Measurements from ENCODE around the gene TULP3.
A peak's percentile ranks its signal among the peaks of the same experiment; 100 is the strongest.

The TULP3 gene

GRCh38 chr12:2877047-2877952 lies 13.4 kb upstream of the TULP3 start, which contains the start of the genes FOXM1 and RHNO1:
Gene FOXM1, minus strand, starts transcription at chr12:2877174. Its CDS starts 2,696 bp downstream, at chr12:2874478.
Gene RHNO1, plus strand, starts transcription at chr12:2877223. Its CDS starts 8,144 bp downstream, at chr12:2885367.
- DNase-seq (ENCODE audit: low read depth in 2 of 3, low spot score in 1 of 3), result peak; percentile 75 to 82 (median 81)

GRCh38 chr12:2877953-2878732 lies 12.5 kb upstream of the TULP3 start:
- DNase-seq (ENCODE audit: low read depth in 2 of 3, low spot score in 1 of 3), result peak in 1 of 3 donors; percentile 5

- DNase-seq (ENCODE audit: low read depth in 2 of 3, low spot score in 1 of 3), result no peak
These were observed 10.8 kb upstream of the TULP3 start for GRCh38 chr12:2879853-2880252.

GRCh38 chr12:2884810-2885209 lies 5.9 kb upstream of the TULP3 start:
- DNase-seq (ENCODE audit: low read depth in 2 of 3, low spot score in 1 of 3), result no peak

GRCh38 chr12:2886768-2887450 lies 3.8 kb upstream of the TULP3 start:
- no peak for DNase-seq (ENCODE audit: low read depth in 2 of 3, low spot score in 1 of 3)

- no peak for DNase-seq (ENCODE audit: low read depth in 2 of 3, low spot score in 1 of 3)
These were observed 697 bp upstream of the TULP3 start for GRCh38 chr12:2890001-2890387.

GRCh38 chr12:2891240-2892053 lies 756 bp downstream of the TULP3 start:
- DNase-seq (ENCODE audit: low read depth in 2 of 3, low spot score in 1 of 3), result peak in 1 of 3 donors; percentile 22

- no peak for DNase-seq (ENCODE audit: low read depth in 2 of 3, low spot score in 1 of 3)
These were observed 1.6 kb downstream of the TULP3 start for GRCh38 chr12:2892246-2892645.

GRCh38 chr12:2893007-2893406 lies 2.3 kb downstream of the TULP3 start:
- DNase-seq (ENCODE audit: low read depth in 2 of 3, low spot score in 1 of 3), result no peak

GRCh38 chr12:2895051-2895451 lies 4.4 kb downstream of the TULP3 start:
- DNase-seq (ENCODE audit: low read depth in 2 of 3, low spot score in 1 of 3), result no peak

- DNase-seq (ENCODE audit: low read depth in 2 of 3, low spot score in 1 of 3), result no peak
These were observed 4.8 kb downstream of the TULP3 start for GRCh38 chr12:2895511-2895910.

GRCh38 chr12:2897418-2897817 lies 6.7 kb downstream of the TULP3 start:
- DNase-seq (ENCODE audit: low read depth in 2 of 3, low spot score in 1 of 3), result no peak

GRCh38 chr12:2900642-2901041 lies 10.0 kb downstream of the TULP3 start:
- no peak for DNase-seq (ENCODE audit: low read depth in 2 of 3, low spot score in 1 of 3)

GRCh38 chr12:2902272-2902880 lies 11.7 kb downstream of the TULP3 start:
- DNase-seq (ENCODE audit: low read depth in 2 of 3, low spot score in 1 of 3), result no peak

- DNase-seq (ENCODE audit: low read depth in 2 of 3, low spot score in 1 of 3), result no peak
These were observed 13.6 kb downstream of the TULP3 start for GRCh38 chr12:2904260-2904659.

- no peak for DNase-seq (ENCODE audit: low read depth in 2 of 3, low spot score in 1 of 3)
These were observed 21.5 kb downstream of the TULP3 start for GRCh38 chr12:2912216-2912575.

- no peak for DNase-seq (ENCODE audit: low read depth in 2 of 3, low spot score in 1 of 3)
These were observed 28.6 kb downstream of the TULP3 start for GRCh38 chr12:2919249-2919648.

GRCh38 chr12:2922329-2922728 lies 31.6 kb downstream of the TULP3 start:
- DNase-seq (ENCODE audit: low read depth in 2 of 3, low spot score in 1 of 3), result no peak

GRCh38 chr12:2923057-2923456 lies 32.4 kb downstream of the TULP3 start:
- no peak for DNase-seq (ENCODE audit: low read depth in 2 of 3, low spot score in 1 of 3)

- no peak for DNase-seq (ENCODE audit: low read depth in 2 of 3, low spot score in 1 of 3)
These were observed 33.3 kb downstream of the TULP3 start for GRCh38 chr12:2924019-2924418.

Data from stimulated activated CD4-positive, alpha-beta T cell treated with anti-CD3 and anti-CD28 coated beads, Interleukin-12 subunit alpha, Interleukin-12 subunit beta, amount 100 ng/mL, for 48 hours (primary cell).